ENCODE data around the gene VN1R5. TPM values are rescaled to one million over a fixed set of nuclear protein-coding genes. Genes with fewer than 3 reads are reported as not detected.
"Not testable (repeated sequence)": the region's sequence is repeated elsewhere in the genome, so short reads cannot be mapped to it uniquely, and the experiment has no call there.

Gene VN1R5
- total RNA-seq, 3 donors from 2014 or later, result not detected

DNA sequence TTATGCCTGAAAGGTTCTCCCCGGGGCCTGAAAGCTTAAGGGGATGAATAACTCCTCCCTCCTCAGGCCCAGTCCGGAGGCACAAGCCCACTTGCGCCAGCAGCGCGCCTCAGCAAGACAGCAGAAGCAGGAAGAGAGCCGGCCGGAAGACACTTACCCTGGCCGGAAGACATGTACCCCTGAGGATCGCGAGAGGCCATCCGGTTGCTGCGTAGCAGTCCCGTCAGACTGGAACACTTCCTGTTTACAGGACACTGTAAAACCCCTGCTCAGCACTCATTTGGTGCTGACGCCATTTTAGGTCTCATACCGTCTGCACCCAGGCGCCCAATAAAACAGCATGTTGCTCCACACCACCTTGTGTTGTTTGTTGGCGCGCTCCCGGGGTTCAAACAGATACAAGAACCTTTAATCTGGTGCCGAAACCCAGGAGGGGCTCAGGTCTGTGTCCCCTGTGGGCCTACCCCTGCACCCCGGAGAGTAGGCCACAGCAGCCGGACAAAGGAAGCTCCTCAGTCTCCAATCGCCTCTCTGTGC lies 30.3 kb downstream of the VN1R5 start:
- TF ChIP-seq, protein P1, sequence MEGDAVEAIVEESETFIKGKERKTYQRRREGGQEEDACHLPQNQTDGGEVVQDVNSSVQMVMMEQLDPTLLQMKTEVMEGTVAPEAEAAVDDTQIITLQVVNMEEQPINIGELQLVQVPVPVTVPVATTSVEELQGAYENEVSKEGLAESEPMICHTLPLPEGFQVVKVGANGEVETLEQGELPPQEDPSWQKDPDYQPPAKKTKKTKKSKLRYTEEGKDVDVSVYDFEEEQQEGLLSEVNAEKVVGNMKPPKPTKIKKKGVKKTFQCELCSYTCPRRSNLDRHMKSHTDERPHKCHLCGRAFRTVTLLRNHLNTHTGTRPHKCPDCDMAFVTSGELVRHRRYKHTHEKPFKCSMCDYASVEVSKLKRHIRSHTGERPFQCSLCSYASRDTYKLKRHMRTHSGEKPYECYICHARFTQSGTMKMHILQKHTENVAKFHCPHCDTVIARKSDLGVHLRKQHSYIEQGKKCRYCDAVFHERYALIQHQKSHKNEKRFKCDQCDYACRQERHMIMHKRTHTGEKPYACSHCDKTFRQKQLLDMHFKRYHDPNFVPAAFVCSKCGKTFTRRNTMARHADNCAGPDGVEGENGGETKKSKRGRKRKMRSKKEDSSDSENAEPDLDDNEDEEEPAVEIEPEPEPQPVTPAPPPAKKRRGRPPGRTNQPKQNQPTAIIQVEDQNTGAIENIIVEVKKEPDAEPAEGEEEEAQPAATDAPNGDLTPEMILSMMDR (IDR thresholded peaks at IDR 0.05), result no peak
- no peak for TF ChIP-seq POLR2A (IDR thresholded peaks at IDR 0.05)
- Histone ChIP-seq H3K36me3 (no peaks in the 10 kb centered on the region), H3K27ac (no peak overlapping the region), H3K4me1 (no peaks in the 10 kb centered on the region), H3K4me3 (no peak overlapping the region), H3K9me3 (peaks cover 0 to 7% of the 10 kb centered on the region in 2 donors), H3K27me3 (no peaks in the 10 kb centered on the region)
- intact Hi-C loops (cut with DNase I; ENCODE audit: low total_unique reads), result no loop called here
- no peak for DNase-seq (ENCODE audit: low spot score in 2 of 2)

DNA sequence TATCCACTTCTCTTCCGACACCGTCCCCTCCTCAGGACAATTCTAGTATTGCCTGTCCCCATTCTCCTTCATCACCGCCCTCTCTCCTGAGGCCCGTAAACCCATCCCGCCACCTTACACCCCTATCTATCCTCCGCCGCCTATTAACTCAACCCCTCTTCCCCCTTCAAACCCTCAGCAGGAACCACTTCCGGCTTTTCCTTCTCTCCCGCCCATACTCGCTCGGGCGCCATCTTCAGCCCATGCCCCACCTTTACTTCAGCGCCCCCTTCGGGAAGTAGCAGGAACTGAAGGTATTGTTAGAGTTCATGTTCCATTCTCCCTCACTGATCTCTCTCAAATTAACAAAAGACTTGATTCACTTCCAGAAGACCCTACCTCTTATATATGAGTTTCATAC lies 31.6 kb downstream of the VN1R5 start:
- Histone ChIP-seq H3K4me1 (no peaks in the 10 kb centered on the region), H3K36me3 (no peaks in the 10 kb centered on the region), H3K27me3 (no peaks in the 10 kb centered on the region), H3K9me3 (peaks cover 0 to 7% of the 10 kb centered on the region in 2 donors), H3K27ac (no peak overlapping the region), H3K4me3 (no peak overlapping the region)
- DNase-seq (ENCODE audit: low spot score in 2 of 2), result no peak
- TF ChIP-seq POLR2AphosphoS5 (IDR thresholded peaks at IDR 0.05), result no peak
- no peak for TF ChIP-seq POLR2A (IDR thresholded peaks at IDR 0.05)
- TF ChIP-seq, protein P1 (IDR thresholded peaks at IDR 0.05), result no peak
- intact Hi-C loops (cut with DNase I; ENCODE audit: low total_unique reads), result no loop called here

DNA sequence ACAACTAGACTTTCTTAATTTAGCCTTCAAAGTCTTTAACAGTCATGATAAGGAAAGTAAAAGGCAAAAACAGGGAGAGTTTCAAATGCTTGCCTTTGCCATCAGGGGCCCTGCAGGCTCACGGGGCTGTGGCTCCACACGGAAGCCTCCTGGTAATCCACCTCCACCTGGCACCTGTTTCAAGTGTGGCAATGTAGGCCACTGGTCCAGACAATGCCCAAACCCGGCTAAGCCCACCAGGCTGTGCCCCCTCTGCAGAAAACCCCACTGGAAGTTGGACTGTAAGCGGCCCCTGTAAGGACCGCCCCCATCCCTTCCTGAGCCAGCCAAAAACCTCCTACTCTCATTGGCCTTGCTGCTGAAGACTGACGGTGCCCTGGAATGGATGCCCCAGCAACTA lies 32.5 kb downstream of the VN1R5 start:
- Histone ChIP-seq H3K4me1 (no peaks in the 10 kb centered on the region), H3K27me3 (no peaks in the 10 kb centered on the region), H3K36me3 (no peaks in the 10 kb centered on the region), H3K4me3 (no peak overlapping the region), H3K9me3 (peaks cover 0 to 7% of the 10 kb centered on the region in 2 donors), H3K27ac (no peak overlapping the region)
- no peak for DNase-seq (ENCODE audit: low spot score in 2 of 2)
- TF ChIP-seq POLR2A (IDR thresholded peaks at IDR 0.05), result no peak
- TF ChIP-seq, protein P1 (IDR thresholded peaks at IDR 0.05), result no peak
- TF ChIP-seq POLR2AphosphoS5 (IDR thresholded peaks at IDR 0.05), result no peak
- intact Hi-C loops (cut with DNase I; ENCODE audit: low total_unique reads), result no loop called here

DNA sequence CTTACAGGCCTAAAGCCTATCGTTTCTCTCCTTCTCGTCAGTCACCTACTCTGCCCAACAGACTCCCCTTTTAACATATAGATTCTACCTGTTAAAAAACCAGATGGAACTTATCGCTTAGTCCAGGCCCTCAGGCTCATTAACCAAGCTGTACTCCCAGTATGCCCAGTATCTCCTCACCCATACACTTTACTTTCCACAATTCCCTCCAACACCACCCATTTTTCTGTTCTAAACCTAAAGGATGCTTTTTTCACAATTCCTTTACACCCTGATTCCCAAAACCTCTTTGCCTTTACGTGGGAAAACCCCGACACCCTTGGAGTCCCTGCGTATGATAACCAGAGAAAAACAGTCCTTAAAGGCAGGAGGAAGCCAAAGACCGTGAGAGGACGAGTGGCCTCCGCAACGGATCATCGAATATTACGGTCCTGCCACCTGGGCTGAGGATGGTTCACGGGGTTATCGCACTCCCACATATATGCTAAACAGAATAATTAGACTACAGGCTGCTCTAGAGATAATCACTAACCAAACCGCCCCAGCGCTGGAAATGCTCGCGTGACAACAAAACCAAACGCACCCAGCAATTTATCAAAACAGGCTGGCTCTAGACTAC lies 33.5 kb downstream of the VN1R5 start:
- DNase-seq (ENCODE audit: low spot score in 2 of 2); H3K9me3 ChIP-seq; intact Hi-C loops (cut with DNase I; ENCODE audit: low total_unique reads); H3K36me3 ChIP-seq; H3K27ac ChIP-seq; H3K27me3 ChIP-seq; H3K4me3 ChIP-seq; H3K4me1 ChIP-seq: not testable (repeated sequence)

DNA sequence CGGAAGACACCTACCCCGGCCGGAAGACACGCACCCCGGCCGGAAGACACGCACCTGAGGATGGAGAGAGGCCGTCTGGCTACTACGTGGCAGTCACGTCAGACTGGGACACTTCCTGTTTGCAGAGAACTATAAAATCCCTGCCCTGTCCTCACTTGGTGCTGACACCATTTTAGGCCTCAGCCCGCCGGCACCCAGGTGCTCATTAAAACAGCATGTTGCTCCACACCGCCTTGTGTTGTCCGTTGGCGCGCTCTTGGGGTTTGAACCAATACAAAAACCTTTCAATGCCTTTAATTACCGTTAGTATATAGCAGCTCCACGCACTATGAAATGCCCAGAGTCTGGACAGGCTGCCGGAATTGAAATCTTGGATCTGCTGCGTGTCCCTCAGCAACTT lies 34.7 kb downstream of the VN1R5 start:
- H3K9me3 ChIP-seq, result peaks cover 0 to 7% of the 10 kb centered on the region in 2 donors
- no peak overlapping the region for H3K27ac ChIP-seq
- TF ChIP-seq POLR2A (IDR thresholded peaks at IDR 0.05) (no peak), POLR2AphosphoS5 (IDR thresholded peaks at IDR 0.05) (no peak)
- TF ChIP-seq, protein P1 (IDR thresholded peaks at IDR 0.05), result no peak
- DNase-seq (ENCODE audit: low spot score in 2 of 2), result no peak
- no peaks in the 10 kb centered on the region for H3K4me1 ChIP-seq
- H3K4me3 ChIP-seq, result no peak overlapping the region
- intact Hi-C loops (cut with DNase I; ENCODE audit: low total_unique reads), result no loop called here
- H3K27me3 ChIP-seq, result no peaks in the 10 kb centered on the region
- no peaks in the 10 kb centered on the region for H3K36me3 ChIP-seq
